D341Med (cell line): ENCODE measurements around the gene IDH3B.

Experiments
- DNase-seq: peaks from one replicate; pipeline ENCODE4 v3.0.0; 2012; ENCODE audit warnings: low spot score

The IDH3B gene

DNA sequence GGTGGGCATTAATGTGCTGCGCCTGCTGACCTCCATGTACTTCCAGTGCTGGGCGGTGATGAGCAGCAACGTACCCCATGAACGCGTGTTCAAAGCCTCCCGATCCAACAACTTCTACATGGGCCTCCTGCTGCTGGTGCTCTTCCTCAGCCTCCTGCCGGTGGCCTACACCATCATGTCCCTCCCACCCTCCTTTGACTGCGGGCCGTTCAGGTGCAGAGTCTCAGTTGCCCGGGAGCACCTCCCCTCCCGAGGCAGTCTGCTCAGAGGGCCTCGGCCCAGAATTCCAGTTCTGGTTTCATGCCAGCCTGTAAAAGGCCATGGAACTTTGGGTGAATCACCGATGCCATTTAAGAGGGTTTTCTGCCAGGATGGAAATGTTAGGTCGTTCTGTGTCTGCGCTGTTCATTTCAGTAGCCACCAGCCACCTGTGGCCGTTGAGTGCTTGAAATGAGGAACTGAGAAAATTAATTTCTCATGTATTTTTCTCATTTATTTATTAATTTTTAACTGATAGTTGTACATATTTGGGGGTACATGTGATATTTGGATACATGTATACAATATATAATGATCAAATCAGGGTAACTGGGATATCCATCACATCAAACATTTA lies 46.8 kb downstream of the IDH3B start:
- DNase-seq, result no peak

DNA sequence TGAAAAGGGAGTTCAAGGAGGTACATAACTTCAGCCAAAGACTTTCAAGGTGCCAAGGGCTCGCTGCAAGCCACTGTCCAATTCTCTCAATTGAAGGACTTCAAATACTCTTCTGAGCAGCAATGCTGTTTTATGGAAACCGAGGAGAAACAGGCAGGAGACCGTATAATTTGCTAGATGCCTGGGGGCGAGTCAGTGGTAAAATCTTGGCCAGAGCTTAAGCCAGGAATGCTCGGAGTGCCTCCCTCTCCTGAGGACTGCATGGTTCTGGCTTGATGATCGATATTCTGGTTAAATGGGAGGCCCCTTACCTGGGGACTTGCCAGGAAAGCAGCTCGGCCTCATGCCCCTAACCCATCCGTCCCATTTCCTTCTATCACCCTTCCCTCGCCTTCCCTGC lies 47.4 kb downstream of the IDH3B start:
- no peak for DNase-seq

DNA sequence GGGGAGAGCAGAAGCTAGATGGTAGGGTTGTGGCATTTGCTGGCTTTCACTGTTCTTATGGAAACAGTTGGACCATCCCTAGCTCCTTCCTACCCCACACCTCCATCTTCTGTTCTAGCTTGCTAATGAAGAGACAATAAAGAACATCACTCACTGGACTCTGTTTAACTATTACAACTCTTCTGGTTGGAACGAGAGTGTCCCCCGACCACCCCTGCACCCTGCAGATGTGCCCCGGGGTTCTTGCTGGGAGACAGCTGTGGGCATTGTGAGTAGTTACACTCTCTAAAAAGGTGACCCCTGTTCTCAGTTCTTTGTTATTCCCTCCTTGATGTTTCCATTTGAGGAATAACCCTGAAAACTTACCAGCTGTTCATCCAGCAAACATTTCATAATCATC lies 51.9 kb downstream of the IDH3B start:
- no peak for DNase-seq

DNA sequence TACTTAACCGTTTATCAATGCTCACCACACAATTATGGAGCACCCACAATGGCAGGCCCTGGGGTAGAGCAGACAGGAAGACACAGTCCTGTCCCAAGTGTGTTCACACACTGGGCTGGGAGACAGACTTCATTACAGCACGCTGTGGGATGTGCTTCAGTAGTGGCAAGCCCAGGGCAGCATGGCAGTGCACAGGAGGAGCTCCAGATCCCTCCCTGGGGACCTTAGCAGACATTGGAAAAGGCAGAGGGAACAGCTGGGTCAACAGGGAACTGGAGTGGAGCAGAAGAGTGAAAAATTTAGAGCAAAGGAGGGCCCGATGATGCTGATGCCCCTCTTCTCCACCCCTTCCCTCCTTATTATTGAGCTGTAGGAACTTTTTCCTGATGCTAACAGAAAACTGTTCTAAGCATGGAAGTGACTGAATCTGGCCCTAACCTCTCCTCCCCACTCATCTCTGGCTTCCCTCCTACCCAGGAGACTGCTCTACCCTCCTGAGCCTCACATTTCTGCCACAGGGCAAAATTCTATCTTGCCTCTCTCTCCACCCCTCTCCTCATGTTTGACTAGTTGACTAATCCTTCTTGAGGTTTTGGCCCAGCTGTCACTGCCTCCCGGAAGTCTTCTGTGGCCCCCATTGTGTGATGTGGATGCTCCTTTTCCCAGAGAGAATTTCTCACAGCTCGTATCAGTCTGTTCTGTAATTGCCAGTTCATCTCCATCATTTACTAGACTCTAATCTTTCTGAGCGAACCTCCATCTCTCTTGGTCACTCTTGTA lies 52.9 kb downstream of the IDH3B start:
- no peak for DNase-seq

DNA sequence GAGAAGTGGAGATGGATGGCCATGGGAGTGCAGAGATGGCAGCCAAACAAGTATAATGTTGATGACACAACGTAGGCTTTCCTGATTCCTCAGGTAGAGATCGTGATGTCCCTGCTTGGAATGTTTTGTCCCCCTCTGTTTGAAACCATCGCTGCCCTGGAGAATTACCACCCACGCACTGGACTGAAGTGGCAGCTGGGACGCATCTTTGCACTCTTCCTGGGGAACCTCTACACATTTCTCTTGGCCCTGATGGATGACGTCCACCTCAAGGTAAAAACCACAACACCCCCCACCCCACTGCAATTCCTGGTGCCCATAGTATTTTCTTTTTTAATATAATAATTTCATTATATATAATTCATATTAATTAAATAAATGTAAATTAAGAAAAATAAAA lies 53.7 kb downstream of the IDH3B start:
- DNase-seq, result no peak
